GM18861 (cell line): Measurements from ENCODE around the gene RALGPS2.
"Not testable (repeated sequence)": the region's sequence is repeated elsewhere in the genome, so short reads cannot be mapped to it uniquely, and the experiment has no call there.

Source experiments
- ATAC-seq: cut with Tn5 transposase; IDR thresholded peaks from one replicate; pipeline ENCODE4 v1.9.1; 2021; ENCODE audit not compliant: unreplicated experiment

The RALGPS2 gene

GRCh38 chr1:178774263-178774662 is 49.2 kb downstream of the RALGPS2 start:
- ATAC-seq: no peak

GRCh38 chr1:178776553-178776952 is 51.5 kb downstream of the RALGPS2 start:
- ATAC-seq: no peak

- no peak for ATAC-seq
These were observed 56.7 kb downstream of the RALGPS2 start for GRCh38 chr1:178781533-178782330.

- no peak for ATAC-seq
These were observed 59.1 kb downstream of the RALGPS2 start for GRCh38 chr1:178784131-178784536.

- ATAC-seq: no peak
These were observed 67.3 kb downstream of the RALGPS2 start for GRCh38 chr1:178792394-178792793.

GRCh38 chr1:178796013-178796412 is 71.0 kb downstream of the RALGPS2 start:
- ATAC-seq: no peak

GRCh38 chr1:178797590-178797989 is 72.5 kb downstream of the RALGPS2 start:
- ATAC-seq: no peak

GRCh38 chr1:178798232-178798861 is 73.3 kb downstream of the RALGPS2 start:
- ATAC-seq: no peak

- no peak for ATAC-seq
These were observed 77.8 kb downstream of the RALGPS2 start for GRCh38 chr1:178802873-178803272.

GRCh38 chr1:178806665-178807300 is 81.7 kb downstream of the RALGPS2 start:
- ATAC-seq: no peak

GRCh38 chr1:178808529-178808928 is 83.5 kb downstream of the RALGPS2 start:
- ATAC-seq: no peak

- ATAC-seq: no peak
These were observed 85.5 kb downstream of the RALGPS2 start for GRCh38 chr1:178810585-178810984.

GRCh38 chr1:178818416-178818815 is 93.4 kb downstream of the RALGPS2 start:
- no peak for ATAC-seq

- no peak for ATAC-seq
These were observed 94.1 kb downstream of the RALGPS2 start for GRCh38 chr1:178819123-178819522.

- no peak for ATAC-seq
These were observed 96.3 kb downstream of the RALGPS2 start for GRCh38 chr1:178821134-178821866.

- ATAC-seq: no peak
These were observed 100.1 kb downstream of the RALGPS2 start for GRCh38 chr1:178825167-178825566.

- ATAC-seq: no peak
These were observed 119.4 kb downstream of the RALGPS2 start for GRCh38 chr1:178844436-178844835.

- no peak for ATAC-seq
These were observed 121.3 kb downstream of the RALGPS2 start for GRCh38 chr1:178846306-178846705.

GRCh38 chr1:178847396-178847849 is 122.4 kb downstream of the RALGPS2 start:
- no peak for ATAC-seq

GRCh38 chr1:178847919-178848318 is 122.9 kb downstream of the RALGPS2 start:
- ATAC-seq: not testable (repeated sequence)

GRCh38 chr1:178849918-178850317 is 124.9 kb downstream of the RALGPS2 start:
- no peak for ATAC-seq
